Testis (tissue), 2 donors: ENCODE measurements around the gene DAP.

Source experiments
- CTCF ChIP-seq, 3 experiments: fragments of 450-650 bp in 2 of 3; fragments of 200-600 bp in 1 of 3; sonication (generic) in 1 of 3; IDR thresholded peaks; one replicate each; pipeline ENCODE4 v1.5.1; 2016 to 2019; ENCODE audit warnings: antibody characterized with exemption in 3 of 3, mild to moderate bottlenecking in 2 of 3, moderate library complexity in 1 of 3
- POLR2A ChIP-seq: fragments of 450-650 bp; IDR thresholded peaks from one replicate; pipeline ENCODE4 v1.6.1; 2017; ENCODE audit warnings: antibody characterized with exemption, mild to moderate bottlenecking, moderate library complexity

- no peak for TF ChIP-seq CTCF (IDR thresholded peaks at IDR 0.05)
- TF ChIP-seq POLR2A: no peak
Observed at GRCh38 chr5:10649666-10650380, 111.2 kb downstream of the DAP start.
